ENCODE results near the gene FTHL17.
A peak's percentile ranks its signal among the peaks of the same experiment; 100 is the strongest.

The FTHL17 gene

GRCh38 chrX:31057291-31057690 is 14.6 kb downstream of the FTHL17 start:
- in situ Hi-C loops (cut with MboI; ENCODE audit: low pct_unique_long_range_greater_than_20kb, low sequenced_read_pairs), result loop anchor here (25.0 kb wide), 1 partner anchor 95 kb away; no protein-coding TSS in a partner anchor

DNA sequence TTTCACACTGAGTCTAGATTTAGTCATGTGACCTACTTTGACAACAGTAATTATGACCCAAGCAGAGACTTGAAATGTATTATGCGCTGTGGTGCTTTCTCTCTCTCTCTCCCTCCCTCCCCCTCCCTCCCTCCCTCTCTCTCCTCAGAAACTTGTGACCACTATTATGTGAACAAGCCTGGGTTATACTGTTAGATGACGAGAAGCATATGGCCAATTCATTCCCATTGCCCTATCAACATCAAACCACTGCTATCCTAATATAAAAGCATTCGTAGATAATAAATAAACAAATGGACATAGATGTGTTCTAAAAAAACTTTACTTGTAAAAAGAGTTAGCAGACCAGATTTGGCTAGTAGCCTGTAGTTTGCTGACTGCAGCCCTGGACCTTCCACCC is 18.2 kb downstream of the FTHL17 start:
- no peak for DNase-seq
- in situ Hi-C loops (cut with MboI; ENCODE audit: low pct_unique_long_range_greater_than_20kb, low sequenced_read_pairs), result loop anchor here (25.0 kb wide), 1 partner anchor 91 kb away; no protein-coding TSS in a partner anchor

More at GRCh38 chrX:31057291-31057690, 14.6 kb downstream of the FTHL17 start:
- peak; percentile 9 for DNase-seq

DNA sequence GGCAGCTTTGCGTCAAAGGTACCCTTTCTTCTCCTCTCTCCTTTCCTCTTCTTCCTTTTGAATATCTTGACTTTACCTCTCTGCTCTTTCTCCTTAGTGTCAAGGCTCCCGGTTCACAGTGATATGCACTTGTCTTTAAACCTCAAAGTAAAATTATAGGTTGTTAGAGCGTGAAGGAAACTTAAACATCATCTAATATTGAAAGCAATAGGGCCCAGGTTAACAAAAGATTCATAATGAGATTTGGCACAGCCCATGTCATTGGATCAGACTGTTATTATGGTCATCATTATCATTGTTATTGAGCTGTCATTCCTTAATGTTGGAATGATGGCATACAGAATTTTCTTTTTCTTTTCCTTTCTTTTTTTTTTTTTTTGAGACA is 32.5 kb downstream of the FTHL17 start:
- in situ Hi-C loops (cut with MboI; ENCODE audit: low pct_unique_long_range_greater_than_20kb, low sequenced_read_pairs), result loop anchor here (25.0 kb wide), 3 partner anchors 248 to 623 kb away; no protein-coding TSS in a partner anchor
- DNase-seq, result no peak

DNA sequence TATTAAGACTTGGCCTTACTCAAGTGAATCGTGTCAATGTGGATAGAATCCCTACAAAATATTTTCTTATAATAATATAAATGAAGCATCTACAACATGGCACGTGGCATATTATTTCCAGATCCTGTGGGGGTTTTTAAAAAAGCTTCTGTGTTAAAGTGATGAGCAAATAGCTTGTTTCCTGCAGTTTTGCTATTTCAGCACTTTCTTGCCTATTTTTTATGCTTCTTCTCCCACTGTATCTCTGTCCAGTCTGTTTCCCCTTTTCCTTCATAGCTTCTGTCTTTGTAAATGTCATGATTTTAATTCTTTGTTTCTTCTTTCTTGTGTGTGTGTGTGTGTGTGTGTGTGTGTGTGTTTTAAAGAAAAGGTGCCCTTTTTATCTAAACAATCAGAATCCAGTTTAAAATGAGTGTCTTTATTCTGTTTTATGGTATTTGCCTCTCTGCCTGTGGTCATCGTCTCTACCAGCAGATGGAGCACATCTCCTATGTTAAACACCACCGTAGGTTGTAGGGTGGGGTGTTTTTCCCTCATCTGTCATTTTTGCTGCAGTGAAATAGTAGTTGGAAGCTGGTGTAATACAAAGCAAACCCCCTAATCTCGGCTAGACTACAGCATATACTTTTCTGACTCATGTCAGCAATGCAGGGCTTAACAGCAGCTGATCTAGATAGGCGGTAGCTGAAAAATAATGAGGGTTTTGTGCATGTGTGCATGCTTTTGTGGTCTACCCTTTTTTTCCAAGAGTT is 33.1 kb downstream of the FTHL17 start:
- in situ Hi-C loops (cut with MboI; ENCODE audit: low pct_unique_long_range_greater_than_20kb, low sequenced_read_pairs), result loop anchor here (25.0 kb wide), 3 partner anchors 249 to 624 kb away; no protein-coding TSS in a partner anchor
- peak; percentile 64 for DNase-seq

DNA sequence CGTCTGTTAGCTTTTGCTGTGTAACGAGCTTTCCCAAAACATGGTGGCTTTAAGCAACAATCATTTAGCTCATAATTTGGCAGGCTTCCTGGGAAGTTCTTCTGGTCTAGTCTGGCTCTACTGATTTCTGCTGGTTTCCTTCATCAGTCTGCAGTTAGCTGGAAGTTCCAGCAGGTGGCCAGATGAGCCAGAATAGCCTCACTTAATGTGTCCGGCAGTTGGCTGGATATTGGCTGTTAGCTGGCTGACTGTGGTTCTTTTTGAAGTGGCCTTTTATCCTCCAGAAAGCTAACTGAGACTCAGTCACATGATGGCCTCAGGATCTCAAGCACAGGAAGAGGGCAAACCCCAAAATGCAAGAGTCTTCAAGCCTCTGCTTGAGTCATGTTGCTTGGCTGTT is 34.9 kb downstream of the FTHL17 start:
- DNase-seq, result peak; percentile 64
- in situ Hi-C loops (cut with MboI; ENCODE audit: low pct_unique_long_range_greater_than_20kb, low sequenced_read_pairs), result loop anchor here (25.0 kb wide), 3 partner anchors 250 to 625 kb away; no protein-coding TSS in a partner anchor

GRCh38 chrX:31027351-31027750 is 44.5 kb downstream of the FTHL17 start:
- DNase-seq, result no peak
- in situ Hi-C loops (cut with MboI; ENCODE audit: low pct_unique_long_range_greater_than_20kb, low sequenced_read_pairs), result loop anchor here (25.0 kb wide), 3 partner anchors 260 to 635 kb away; no protein-coding TSS in a partner anchor

DNA sequence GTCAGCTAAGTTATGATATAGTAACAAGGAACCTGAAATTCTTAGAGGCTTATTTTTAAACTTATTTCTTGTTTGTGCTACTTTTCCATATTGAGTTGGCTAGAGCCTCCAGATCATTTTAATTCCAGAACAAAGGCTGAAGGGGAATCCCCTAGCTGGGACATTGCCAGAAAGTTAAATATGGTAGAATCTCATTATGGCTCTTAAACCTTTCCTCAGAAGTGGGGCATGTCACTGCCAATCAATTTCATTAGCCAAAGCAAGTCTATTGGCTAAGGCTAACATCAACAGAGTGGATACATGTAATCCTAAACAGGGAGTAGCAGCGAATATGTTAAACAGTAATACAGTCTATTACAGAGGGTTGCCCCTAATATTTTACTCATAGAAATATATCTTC is 47.0 kb downstream of the FTHL17 start:
- in situ Hi-C loops (cut with MboI; ENCODE audit: low pct_unique_long_range_greater_than_20kb, low sequenced_read_pairs), result loop anchor here (25.0 kb wide), 3 partner anchors 262 to 637 kb away; no protein-coding TSS in a partner anchor
- no peak for DNase-seq

GRCh38 chrX:31021537-31021936 is 50.3 kb downstream of the FTHL17 start:
- DNase-seq, result peak; percentile 10
- in situ Hi-C loops (cut with MboI; ENCODE audit: low pct_unique_long_range_greater_than_20kb, low sequenced_read_pairs), result no loop called here

All from KBM-7 (cell line).